ENCODE data around the gene IL1RAPL2.
"Not testable (repeated sequence)": the region's sequence is repeated elsewhere in the genome, so short reads cannot be mapped to it uniquely, and the experiment has no call there.

IL1RAPL2 gene

DNA sequence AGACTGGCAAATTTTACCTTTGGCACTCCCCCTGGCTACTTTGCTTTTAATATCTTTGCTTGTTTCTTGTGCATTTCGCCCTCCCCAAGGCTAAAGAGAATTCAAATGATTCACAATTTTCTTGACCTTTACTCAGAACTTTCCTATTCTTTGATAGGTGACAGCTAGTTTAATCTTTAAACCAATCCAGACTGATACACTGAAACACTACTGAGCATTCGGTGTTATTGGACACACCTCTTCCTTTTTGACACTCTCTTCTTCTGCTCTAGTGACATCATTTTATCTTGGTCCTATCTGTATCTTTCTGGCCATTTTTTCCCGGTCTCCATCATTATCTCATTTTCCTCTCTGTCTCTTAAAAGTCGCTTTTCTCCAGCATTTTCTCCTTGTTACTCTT, 103.1 kb downstream of the IL1RAPL2 start:
- no peak for DNase-seq (ENCODE audit: low read depth in 1 of 2, low spot score in 1 of 2)

DNA sequence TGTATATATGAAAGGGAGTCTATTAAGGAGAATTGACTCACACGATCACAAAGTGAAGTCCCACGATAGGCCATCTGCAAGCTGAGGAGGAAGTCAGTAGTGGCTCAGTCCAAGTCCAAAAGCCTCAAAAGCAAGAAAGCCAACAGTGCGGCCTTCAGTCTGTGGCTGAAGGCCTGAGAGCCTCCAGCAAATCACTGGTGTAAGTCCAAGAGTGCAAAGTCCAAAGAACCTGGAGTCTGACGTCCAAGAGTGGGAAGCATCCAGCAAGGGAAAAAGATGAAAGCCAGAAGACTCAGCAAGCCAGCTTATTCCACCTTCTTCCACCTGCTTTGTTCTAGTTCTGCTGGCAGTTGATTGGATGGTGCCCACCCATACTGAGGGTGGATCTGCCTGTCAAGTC, 104.1 kb downstream of the IL1RAPL2 start:
- DNase-seq (ENCODE audit: low read depth in 1 of 2, low spot score in 1 of 2): no peak

DNA sequence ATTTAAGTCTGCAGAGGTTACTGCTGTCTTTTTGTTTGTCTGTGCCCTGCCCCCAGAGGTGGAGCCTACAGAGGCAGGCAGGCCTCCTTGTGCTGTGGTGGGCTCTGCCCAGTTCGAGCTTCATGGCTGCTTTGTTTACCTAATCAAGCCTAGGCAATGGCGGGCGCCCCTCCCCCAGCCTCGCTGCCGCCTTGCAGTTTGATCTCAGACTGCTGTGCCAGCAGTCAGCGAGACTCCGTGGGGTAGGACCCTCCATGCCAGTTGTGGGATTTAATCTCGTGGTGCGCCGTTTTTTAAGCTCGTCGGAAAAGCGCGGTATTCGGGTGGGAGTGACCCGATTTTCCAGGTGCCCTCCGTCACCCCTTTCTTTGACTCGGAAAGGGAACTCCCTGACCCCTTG, 111.5 kb downstream of the IL1RAPL2 start:
- not testable (repeated sequence) for DNase-seq (ENCODE audit: low read depth in 1 of 2, low spot score in 1 of 2)

DNA sequence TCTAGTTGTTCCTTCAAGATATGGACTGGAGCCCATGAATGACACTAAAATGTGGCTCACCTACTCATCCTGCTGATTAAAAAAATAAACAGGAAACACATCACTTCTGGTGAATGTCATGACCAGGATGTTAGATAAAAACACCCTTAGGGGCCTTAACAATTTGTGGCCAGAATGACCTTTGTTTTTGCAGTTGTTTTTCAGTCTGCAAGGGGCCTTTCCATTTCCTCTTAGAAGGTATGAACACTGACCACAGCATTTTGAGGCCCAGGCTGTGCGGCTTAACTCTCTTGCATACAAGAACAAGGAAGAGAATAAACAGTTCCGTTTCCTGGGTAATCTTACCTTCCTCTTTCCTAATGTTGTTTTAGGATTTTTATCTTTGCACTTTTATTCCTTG, 113.2 kb downstream of the IL1RAPL2 start:
- DNase-seq (ENCODE audit: low read depth in 1 of 2, low spot score in 1 of 2): no peak

DNA sequence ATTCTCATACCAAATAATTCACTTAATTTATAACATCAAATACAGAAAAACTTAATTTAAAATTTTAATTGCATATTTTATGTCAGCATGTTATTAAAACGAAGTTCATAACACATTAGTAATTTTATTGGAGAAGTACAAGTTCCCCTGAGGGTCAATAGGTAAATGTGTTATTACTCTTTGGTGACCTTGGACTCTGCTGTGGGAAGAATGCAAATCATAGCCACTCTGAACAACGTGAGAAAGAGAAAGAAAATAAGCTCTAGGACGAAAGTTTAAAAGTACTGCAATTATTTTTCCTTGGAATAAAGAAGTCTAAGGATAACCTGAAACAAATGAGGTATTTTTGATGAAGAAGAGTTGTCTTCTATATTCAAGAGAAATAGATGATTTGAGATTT, 115.2 kb downstream of the IL1RAPL2 start:
- DNase-seq (ENCODE audit: low read depth in 1 of 2, low spot score in 1 of 2): no peak

DNA sequence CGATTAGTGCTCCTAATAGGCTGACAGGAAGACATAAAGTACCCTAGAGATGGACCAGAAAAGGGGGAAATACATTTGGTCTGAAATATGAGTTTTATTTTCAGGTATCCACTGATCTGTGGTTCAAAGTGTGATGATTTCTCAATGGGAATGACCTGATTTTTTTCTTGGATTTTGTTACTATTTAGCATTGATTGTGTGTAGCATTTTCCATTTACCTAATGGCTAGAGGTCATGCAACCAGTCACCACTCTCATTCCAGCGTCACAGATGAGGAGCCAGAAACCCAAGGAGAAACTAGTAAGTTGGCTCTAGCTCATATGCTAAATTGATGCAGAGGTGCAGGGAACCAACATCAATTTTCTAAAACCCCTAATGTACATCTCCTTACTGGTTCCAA, 118.1 kb downstream of the IL1RAPL2 start:
- DNase-seq (ENCODE audit: low read depth in 1 of 2, low spot score in 1 of 2): no peak

DNA sequence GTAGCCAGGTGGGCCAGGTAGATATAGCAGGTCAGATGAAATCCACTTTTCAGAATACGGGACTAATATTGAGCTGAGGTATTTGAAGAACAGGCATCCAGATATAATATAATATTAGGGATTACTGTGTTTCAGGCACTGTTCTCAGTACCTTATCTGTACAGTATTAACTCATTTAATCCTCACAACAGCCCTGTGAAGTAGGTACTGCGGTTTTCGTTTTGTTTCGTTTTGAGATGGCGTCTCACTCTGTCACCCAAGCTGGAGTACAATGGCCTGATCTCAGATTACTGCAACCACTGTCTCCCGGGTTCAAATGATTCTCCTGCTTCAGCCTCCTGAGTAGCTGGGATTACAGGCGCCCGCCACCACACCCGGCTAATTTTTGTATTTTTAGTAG, 129.6 kb downstream of the IL1RAPL2 start:
- DNase-seq (ENCODE audit: low read depth in 1 of 2, low spot score in 1 of 2): no peak

DNA sequence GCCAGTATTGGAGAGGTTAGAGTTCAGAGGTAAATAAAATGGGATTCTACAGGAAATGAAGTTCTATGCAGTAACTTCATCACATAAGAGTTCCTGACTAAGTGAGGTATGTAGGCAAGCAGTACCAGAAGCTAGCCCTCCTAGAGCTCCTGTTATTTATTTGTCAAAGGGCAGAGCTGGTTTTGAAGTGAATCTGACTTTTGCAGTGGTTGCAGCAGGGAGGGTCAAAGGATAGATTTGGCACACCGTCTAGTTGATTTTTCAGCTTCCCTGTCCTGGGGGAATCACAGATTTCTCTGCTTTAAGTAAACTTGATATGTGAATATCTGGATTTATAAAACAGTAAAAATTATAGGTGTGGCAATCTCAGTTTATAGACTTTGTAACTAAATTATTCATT, 130.7 kb downstream of the IL1RAPL2 start:
- no peak for DNase-seq (ENCODE audit: low read depth in 1 of 2, low spot score in 1 of 2)

DNA sequence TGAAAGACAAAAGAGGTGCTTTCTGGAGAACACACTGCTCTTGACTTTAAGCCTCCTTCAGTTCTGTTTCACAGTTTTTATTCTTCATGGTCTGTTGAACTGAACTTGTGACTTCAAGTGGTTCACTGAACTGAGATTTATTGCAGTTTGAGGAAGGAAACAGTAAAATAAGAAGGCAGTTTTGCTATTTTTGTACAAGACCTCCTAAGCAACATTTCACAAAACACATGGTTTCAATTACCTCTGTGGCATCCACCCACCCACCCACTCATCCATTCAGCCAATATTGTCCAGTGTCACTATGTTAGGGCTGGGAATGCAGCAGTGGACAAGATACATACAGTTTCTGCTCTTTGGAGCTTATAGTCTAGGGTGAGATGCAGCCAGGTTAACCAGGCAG, 131.3 kb downstream of the IL1RAPL2 start:
- DNase-seq (ENCODE audit: low read depth in 1 of 2, low spot score in 1 of 2): no peak

DNA sequence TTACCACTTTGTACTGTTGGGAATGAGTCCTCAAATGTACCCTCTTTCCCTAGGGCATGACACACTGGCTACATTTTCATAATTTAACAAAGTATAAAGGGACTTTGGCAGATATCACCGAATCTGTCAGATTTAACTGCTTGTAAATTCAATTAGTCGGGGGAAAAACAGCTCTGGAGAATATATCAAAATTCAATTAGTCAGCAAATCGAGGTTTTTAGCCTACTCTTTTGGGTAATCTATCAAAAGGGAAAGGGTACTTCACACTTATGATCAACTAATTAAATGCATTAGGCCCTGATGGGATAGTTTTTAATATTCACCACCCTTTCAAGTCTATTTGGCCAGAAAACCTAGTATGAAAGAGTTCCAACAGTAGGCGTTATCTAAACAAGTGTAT, 141.0 kb downstream of the IL1RAPL2 start:
- no peak for DNase-seq (ENCODE audit: low read depth in 1 of 2, low spot score in 1 of 2)

DNA sequence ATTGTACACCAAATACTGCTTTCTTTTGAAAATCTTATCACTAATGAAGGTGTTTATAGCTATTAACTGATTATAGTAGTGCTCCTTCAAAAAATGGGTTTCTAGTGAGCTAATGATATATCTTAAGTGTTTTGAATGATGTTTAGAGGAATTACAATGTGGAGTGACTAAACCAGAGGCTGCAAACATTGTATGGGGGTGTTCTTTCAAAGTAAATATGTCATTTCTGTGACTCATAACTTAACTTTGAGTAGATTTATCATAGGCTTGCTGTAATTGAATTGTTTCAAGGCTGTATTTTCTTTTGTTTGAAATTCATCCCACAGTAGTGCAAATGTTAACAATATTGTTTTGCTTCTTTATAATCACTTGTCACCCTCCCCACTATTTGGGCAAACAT, 141.6 kb downstream of the IL1RAPL2 start:
- no peak for DNase-seq (ENCODE audit: low read depth in 1 of 2, low spot score in 1 of 2)

DNA sequence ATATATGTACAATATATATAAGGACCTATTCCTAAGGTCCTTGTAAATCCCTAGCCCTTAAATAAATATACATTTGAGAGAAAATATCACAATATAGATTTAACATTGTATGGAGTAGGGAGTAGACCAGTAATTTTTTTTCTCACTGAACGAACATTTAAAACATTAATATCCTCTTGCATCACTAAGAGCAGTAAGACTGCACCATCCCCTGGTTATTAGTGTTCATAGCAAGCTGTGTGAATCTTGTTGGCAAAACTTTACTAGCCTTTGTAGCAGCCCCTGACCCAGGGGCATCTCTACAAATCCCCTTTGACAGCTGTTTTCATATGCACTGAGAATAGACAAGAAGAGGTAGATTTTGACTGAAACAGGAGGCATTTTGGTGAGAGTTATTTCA, 146.5 kb downstream of the IL1RAPL2 start:
- no peak for DNase-seq (ENCODE audit: low read depth in 1 of 2, low spot score in 1 of 2)

DNA sequence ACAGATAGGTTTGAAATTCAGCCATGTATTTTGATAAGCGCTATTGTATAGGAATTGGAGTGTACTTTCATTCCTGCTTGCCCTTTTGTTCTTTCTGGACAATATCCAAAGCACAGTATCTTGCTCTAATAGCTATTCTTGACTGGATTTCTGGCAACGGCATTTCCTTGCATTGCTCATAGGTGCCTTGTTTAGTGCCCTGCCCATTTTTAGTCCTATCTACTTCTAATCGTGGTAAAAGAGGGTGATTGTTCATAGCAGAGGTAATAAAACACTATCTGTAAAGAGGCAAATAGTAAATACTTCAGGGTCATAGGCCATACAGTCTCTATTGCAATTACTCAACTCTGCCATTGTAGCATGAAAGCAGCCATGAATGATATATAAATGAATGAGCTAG, 155.9 kb downstream of the IL1RAPL2 start:
- no peak for DNase-seq (ENCODE audit: low read depth in 1 of 2, low spot score in 1 of 2)

DNA sequence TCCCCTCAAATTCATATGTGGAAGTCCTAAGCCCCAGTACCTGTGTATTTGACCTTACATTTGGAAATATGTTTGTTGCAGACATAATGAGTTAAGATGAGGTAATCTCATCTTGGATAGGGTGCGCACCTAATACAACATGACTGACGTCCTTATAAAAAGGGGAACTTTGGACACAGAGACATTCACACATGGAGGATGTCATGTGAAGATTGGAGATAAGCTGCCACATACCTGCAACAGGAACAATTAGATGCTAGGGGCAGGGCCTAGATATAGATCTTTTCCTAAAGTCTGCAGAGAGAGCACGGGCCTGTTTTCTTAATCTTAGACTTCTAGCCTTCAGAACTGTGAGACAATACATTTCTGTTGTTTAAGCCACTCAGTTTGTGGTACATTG, 162.5 kb downstream of the IL1RAPL2 start:
- no peak for DNase-seq (ENCODE audit: low read depth in 1 of 2, low spot score in 1 of 2)

DNA sequence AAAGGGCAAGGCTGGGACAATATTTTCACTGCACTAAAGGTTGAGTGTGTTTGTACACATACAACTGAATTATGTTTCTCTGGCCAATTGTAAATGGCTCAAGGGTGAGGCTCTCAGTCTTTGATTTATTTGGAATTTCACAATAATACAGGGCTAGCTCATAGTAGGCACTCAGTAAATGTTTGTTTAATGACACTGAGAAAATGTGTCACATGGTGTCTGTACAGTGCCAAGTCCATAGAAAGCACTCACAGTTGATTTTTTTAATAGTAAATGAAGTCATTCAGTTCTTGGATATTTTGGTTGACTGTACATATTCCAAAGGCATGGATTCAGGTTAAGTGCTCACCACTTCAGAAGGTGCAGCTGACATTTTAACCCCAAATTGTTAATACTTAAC, 176.4 kb downstream of the IL1RAPL2 start:
- DNase-seq (ENCODE audit: low read depth in 1 of 2, low spot score in 1 of 2): no peak

DNA sequence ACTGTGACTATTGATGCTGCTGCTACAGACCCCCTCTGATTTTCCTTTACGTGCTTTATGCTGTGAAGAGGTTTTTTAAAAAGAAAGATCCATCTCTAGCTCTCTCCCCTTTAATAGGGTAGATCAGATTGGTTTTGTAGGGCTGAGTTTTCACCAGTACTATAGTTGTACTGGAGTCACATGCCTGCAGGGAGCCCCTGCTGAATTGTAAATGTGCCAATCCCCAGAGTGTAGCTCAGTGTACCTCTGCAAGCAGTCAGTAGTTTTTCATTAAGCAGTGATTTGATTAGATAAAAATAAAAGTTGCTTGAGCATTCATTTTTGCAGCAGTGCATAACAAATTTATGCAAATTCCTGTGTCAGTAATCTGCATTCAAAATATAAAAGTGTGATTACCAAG, 179.2 kb downstream of the IL1RAPL2 start:
- no peak for DNase-seq (ENCODE audit: low read depth in 1 of 2, low spot score in 1 of 2)

DNA sequence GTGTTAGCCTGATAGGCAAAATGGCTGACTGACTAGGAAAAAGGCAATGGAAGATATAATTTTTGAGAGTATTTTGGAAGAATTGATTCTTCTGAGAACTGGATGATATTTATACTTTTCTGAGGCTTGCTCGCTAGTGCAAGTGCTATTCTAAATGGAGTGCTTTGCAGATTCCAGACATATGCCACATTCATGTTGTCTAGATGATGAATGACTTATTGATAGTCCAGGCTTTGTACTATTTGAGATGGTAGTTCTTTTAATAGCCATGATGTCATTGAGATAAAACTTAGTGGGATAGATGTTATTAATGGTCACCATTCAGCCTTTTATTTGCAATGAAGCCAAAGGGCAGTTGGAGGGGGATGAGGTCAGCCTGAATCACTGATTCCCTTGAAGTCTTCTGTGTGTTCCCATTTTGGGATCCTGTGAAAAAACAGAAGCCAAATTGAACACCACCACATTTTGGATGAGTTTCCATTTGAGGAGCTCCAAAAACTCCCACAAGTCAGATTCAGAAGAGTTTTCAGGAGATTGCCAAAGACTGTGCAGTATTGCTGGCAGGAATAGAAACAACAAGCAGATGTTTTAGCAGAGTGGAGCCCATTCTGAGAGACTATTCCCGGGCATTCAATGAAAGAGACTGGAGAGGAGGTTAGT, 184.1 kb downstream of the IL1RAPL2 start:
- DNase-seq (ENCODE audit: low read depth in 1 of 2, low spot score in 1 of 2): no peak

DNA sequence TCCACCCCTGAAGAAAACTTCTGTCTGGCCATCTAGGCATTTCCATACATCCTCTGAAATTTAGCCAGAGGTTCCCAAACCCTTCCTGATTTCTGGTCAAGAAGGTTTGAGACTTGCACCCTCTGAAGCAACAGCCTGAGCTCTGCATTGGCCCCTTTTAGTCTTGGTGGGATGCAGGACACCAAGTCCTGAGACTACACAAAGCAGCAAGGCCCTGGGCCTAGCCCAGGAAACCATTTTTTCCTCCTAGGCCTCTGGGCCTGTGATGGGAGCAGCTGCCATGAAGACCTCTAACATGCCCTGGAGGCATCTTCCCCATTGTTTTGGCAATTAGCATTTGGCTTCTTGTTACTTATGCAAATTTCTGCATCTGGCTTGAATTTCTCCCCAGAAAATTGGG, 196.6 kb downstream of the IL1RAPL2 start:
- no peak for DNase-seq (ENCODE audit: low read depth in 1 of 2, low spot score in 1 of 2)

DNA sequence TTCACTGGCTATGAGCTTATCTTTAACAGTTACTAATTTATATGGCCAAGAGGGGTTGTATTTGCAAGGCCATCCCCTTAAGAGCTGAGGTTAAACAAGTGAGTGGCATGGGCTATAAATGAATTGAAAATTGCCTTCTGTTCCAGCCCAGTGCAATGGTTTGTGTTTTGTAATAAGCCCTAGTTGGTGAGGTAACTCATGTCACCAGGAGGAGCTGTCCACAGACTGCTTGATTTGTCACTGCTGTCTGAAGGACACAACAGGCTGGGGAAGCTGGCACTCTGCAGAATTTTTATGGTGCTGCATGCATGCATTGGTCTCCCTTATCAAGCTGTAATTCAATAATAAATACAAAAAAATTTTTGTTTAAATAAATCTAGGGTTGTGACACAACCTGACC, 223.8 kb downstream of the IL1RAPL2 start:
- DNase-seq (ENCODE audit: low read depth in 1 of 2, low spot score in 1 of 2): no peak

DNA sequence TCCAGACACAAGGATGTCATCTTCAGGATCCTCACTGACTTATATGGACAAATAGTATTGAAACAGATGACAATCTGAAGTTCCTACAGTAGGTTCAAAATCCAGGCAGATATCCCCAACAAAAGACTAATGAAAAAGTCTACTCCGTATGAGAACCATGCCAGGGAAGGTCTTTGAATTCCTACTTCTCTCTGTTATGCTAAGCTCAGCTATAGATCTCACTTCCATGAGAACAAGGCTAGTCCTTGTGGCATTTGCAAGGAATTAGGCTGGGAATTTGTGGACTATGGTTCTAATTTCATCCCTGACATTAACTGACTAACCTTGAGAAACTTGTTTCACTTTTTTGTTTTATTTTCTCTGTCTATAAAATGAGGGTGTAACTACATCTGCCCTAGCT, 229.8 kb downstream of the IL1RAPL2 start:
- no peak for DNase-seq (ENCODE audit: low read depth in 1 of 2, low spot score in 1 of 2)

DNA sequence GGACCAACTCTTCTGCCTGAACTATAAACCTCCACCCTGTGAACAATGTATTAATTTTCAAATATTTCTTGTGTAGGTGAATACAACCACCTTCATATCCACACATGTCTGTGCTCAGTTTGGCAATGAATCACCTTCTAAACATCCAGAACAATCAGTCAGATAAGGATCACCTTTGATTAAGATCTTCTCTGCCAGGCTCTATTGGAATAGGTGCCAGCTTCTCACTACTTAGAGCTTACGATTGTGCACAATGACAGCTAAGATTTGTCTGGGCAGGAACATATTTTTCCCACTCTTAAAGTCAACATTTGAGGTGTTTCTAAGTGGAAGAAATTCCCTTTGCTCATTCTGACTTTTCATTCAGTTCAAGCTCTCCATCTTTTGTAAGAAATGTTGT, 237.2 kb downstream of the IL1RAPL2 start:
- no peak for DNase-seq (ENCODE audit: low read depth in 1 of 2, low spot score in 1 of 2)

DNA sequence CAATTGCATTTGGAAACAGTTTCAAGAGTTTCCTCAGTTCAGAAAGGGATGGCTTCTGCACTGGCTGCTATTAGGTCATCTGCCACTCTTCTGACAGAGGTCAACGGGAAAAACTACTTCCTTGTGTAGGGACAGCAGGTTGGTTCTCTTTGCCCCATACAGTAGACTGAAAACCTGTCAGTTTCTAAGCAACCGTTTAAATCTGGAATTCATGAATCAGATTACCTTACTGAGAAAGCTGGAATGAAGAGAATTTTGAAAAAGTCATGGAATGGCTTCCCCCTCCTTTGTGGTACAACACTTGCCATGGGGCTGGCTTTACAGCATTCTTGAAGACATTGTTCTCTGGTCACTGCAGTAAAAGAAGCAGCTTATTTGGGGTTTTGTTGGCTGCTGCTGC, 240.3 kb downstream of the IL1RAPL2 start:
- DNase-seq (ENCODE audit: low read depth in 1 of 2, low spot score in 1 of 2): no peak

DNA sequence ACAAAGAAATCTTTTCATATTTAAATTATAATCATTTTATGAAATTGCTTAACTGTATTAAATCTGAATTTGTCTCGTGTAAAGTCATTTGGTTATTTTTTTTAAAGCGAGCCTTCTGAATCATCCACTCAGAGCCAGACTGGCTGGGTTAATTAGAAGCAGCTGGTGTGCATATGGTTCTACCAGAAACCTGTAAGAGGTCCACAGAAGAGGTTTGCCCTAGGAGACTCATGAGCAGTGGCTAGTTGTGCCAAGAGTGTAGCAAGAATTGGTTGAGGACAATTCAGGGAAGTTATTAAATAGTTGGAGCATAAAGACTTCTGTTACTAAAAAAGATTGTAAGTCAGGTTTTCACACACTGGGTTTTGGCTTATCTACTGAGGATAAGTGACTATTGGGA, 267.4 kb downstream of the IL1RAPL2 start:
- no peak for DNase-seq (ENCODE audit: low read depth in 1 of 2, low spot score in 1 of 2)

DNA sequence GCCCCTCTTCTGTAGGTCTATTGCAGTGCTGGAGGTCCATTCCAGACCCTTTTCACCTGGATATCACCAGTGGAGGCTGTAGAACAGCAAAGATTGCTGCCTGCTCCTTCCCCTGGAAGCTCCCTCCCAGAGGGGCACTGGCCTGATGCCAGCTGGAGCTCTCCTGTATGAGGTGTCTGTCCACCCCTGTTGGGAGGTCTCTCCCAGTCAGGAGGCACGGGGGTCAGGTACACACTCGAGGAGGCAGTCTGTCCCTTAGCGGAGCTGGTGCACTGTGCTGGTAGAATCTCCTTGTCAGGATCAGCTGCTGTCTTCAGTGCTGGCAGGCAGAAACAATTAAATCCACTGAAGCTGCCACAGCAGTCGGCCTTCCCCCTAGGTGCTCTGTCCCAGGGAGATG, 276.6 kb downstream of the IL1RAPL2 start:
- no peak for DNase-seq (ENCODE audit: low read depth in 1 of 2, low spot score in 1 of 2)

Data from stimulated activated CD4-positive, alpha-beta T cell treated with anti-CD3 and anti-CD28 coated beads, Interleukin-15, amount 100 ng/mL, for 1 hour (primary cell).